SK-N-SH treated with all-trans-retinoic acid at 6 μM for 48 hours (cell line): Measurements from ENCODE around the gene SPATS2L.

Experiments used
- ARNTL ChIP-seq: fragments of 450-650 bp; formaldehyde crosslinking; IDR thresholded peaks from 2 replicates; pipeline ENCODE4 v1.5.0; 2020; ENCODE audit warnings: low read depth, mild to moderate bottlenecking, moderate library complexity, borderline replicate concordance
- CREB5 ChIP-seq: fragments of 250-450 bp; sonication (Bioruptor Pico); IDR thresholded peaks from 2 replicates; pipeline ENCODE4 v1.5.1; 2020; ENCODE audit warnings: low read depth, mild to moderate bottlenecking, moderate library complexity
- POU6F1 ChIP-seq: fragments of 250-450 bp; sonication (Bioruptor Pico); IDR thresholded peaks from 2 replicates; pipeline ENCODE4 v1.8.0; 2021; ENCODE audit warnings: low read depth, mild to moderate bottlenecking, moderate library complexity, borderline replicate concordance
- ZNF565 ChIP-seq: fragments of 450-650 bp; formaldehyde crosslinking; conservative IDR thresholded peaks from 2 replicates; pipeline ENCODE4 v1.5.0; 2020; ENCODE audit warnings: low read depth, mild to moderate bottlenecking, moderate library complexity
- ZNF8 ChIP-seq: fragments of 450-650 bp; formaldehyde crosslinking; IDR thresholded peaks from 2 replicates; pipeline ENCODE4 v1.5.0; 2020; ENCODE audit warnings: mild to moderate bottlenecking, moderate library complexity

GRCh38 chr2:200525551-200525881 is 219.0 kb downstream of the SPATS2L start:
- TF ChIP-seq POU6F1 (CRISPR knock-in tag) (no peak), ARNTL (CRISPR knock-in tag) (no peak), ZNF565 (no peak), CREB5 (CRISPR knock-in tag) (no peak), ZNF8 (CRISPR knock-in tag) (no peak)
